HFF-Myc (cell line): ENCODE data around the gene RAB11FIP3.
"Not testable (repeated sequence)": the region's sequence is repeated elsewhere in the genome, so short reads cannot be mapped to it uniquely, and the experiment has no call there.

Experiments
- DNase-seq: peaks from one replicate; pipeline ENCODE4 v3.0.0-alpha.2; 2011; ENCODE audit warnings: low read depth; ENCODE audit errors: extremely low read depth
- H3K4me3 ChIP-seq: replicated peaks from 2 replicates; pipeline ENCODE4 v1.5.1; 2011; ENCODE audit warnings: low read depth, mild to moderate bottlenecking, control low read depth, low read length
- CTCF ChIP-seq: IDR thresholded peaks from 2 replicates; pipeline ENCODE4 v1.5.1; 2012; ENCODE audit warnings: mild to moderate bottlenecking, low read depth, low read length, control low read depth; ENCODE audit errors: missing control alignments

RAB11FIP3 gene

GRCh38 chr16:474420-475122, 49.1 kb downstream of the RAB11FIP3 start:
- no peak for DNase-seq
- no peak overlapping the region for H3K4me3 ChIP-seq
- no peak for TF ChIP-seq CTCF

DNA sequence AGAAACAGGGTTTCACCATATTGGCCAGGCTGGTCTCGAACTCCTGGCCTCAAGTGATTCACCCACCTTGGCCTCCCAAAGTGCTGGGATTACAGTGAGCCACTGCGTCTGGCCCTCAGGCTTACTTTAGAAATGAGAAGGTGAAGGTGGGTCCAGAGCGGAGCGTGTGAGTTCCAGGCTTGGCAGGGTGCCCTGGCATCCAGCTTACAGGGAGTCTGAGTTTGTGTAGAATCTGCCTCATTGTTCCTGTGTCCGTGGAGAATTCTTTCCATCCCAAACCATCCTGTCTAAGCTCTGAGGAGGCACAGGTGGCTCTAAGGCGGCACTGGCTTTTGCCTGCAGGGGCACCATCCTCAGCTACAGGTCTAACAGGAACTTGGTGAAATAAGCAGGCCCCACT, 50.6 kb downstream of the RAB11FIP3 start:
- TF ChIP-seq CTCF: no peak
- no peak overlapping the region for H3K4me3 ChIP-seq
- DNase-seq: no peak

DNA sequence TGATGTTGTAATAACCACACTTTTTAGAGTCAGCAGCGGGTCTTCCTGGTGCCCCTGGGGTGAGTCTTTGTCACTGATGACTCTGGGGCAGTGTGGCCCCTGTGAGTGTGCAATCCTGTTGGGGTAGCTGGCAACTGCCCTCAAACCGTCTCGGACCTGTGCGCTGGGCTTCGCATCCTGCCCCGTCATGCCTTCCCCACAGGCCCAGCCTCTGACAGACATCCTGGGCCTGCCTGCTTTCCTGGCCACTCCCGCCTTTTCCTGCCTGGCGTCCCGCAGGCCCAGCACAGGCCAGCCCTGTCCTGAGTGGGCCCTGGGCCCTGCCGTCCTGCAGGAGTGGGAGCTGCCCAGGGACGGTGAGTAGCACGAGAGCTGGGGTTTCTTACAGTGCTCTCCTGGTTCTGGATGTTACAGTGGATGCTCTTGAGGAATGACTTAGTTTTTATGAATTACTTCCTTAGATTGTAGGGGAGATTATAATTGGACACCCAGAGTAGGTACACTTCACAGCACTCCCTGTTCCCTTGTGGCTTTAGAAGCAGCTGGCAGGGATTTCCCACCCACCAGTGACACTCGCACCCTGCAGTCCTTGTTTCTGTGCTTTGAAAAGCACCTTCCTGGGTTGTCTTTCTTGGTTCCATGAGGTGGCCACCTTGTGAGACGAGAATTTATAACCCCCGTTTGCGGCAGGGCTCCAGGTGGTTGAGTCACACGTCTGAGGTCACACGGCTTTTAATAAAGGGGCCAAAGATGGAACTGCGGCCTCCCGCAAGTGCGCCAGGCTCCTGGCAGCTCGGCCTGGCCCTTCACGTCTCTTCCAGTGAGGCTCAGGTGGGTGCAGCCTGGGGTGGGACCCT, 52.1 kb downstream of the RAB11FIP3 start:
- TF ChIP-seq CTCF: no peak
- H3K4me3 ChIP-seq: no peak overlapping the region
- no peak for DNase-seq

DNA sequence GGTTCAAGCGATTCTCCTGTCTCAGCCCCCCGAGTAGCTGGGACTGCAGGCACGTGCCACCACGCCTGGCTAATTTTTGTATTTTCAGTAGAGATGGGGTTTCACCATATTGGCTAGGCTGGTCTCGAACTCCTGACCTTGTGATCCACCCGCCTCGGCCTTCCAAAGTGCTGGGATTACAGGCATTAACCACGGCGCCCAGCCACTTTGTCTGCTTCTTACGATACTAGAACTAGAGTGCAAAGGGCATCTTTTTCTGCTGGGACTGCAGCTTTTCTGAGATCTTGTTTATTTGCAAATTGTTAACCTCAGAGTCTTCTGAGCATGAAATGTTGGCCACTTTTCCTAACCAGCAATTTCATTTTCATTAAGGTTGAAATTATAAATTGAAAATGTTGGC, 52.8 kb downstream of the RAB11FIP3 start:
- not testable (repeated sequence) for DNase-seq, H3K4me3 ChIP-seq

DNA sequence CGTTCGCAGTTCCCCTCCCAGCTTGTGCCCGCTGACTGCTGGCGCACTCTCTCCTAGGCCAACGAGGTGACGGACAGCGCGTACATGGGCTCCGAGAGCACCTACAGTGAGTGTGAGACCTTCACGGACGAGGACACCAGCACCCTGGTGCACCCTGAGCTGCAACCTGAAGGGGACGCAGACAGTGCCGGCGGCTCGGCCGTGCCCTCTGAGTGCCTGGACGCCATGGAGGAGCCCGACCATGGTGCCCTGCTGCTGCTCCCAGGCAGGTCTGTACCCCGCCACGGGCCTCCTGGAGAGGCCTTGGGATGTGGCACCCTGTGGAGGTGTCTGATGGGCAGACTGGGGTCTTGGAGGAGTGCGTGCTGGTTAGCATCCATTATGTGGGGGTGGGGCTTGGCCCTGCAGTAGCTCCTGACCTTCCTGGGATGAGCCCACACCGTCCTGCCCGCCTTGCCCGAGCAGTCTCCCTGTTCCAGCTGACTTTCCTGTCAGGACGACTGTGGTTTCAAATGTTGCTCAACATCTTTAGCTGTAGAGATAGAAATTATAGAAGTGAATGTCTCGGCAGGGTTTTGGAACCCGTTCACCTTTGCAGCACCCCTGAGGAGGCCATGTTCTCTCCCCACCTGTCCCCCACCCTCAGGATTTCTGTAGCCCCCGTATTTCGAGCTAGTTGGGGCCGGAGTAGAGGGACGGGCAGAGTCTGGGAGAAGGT, 57.2 kb downstream of the RAB11FIP3 start:
- DNase-seq: no peak
- TF ChIP-seq CTCF: no peak
- no peak overlapping the region for H3K4me3 ChIP-seq

DNA sequence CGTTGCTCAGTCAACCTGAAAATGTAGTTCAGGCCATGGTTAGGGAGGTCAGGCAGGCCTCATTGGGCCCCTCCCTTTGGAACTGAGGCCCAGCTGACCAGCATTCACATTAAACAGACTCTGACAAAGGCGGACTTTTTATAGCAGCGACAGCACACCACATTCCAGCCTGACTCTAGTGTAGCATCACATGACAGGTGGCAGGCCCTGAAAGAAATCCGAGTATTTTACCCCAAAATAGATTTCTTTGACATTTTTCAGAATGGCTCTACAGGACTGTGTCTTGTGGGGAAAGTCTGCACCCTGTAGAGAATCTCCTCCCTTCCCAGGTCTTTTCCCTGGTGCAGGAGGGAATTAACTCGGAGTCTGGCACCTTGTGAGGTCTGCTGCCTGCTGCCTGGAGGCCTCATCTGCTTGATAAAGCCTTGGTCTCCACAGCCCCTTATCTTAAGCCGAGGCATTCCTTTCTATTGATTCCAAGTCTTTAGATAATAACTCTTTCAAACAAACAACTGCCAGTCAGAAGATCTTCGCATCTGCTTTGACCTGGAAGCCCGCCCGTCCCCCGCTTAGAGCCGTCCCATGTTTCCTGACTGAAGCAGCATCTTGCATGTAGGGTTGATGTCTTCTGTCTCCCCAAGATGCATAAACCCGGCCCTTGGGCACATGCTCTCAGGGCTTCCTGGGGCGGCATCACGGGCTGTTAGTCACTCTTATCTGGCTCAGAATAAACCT, 58.1 kb downstream of the RAB11FIP3 start:
- TF ChIP-seq CTCF: no peak
- no peak overlapping the region for H3K4me3 ChIP-seq
- no peak for DNase-seq
